OCI-LY7 (cell line): ENCODE data around the gene FBXO44. TPM values are rescaled to one million over a fixed set of nuclear protein-coding genes. Genes with fewer than 3 reads are reported as not detected.

Experiments
- BruUV-seq: library from RNA; stranded (reverse); fragments of 400-500 nt; replicated peaks from 2 replicates; lab custom pipeline; 2021; lab: Mats Ljungman, UMichigan
- CTCF ChIA-PET: fragments of 300-600 bp; sonication (Branson Sonifier 250); formaldehyde crosslinking; loops from one replicate; lab custom pipeline; 2022; ENCODE audit warnings: antibody characterized with exemption; ENCODE audit not compliant: unreplicated experiment; lab: Charles Lee
- POLR2A ChIA-PET: fragments of 300-600 bp; sonication (Branson Sonifier 250); formaldehyde crosslinking; loops from one replicate; lab custom pipeline; 2022; ENCODE audit warnings: antibody characterized with exemption; lab: Charles Lee
- DNase-seq: peaks from one replicate; pipeline ENCODE4 v3.0.0-alpha.2; 2015; ENCODE audit warnings: low spot score
- H2AFZ ChIP-seq: fragments of 200-600 bp; sonication (generic), shearing (Covaris generic); 2 replicates; pipeline ENCODE4 v1.6.1; 2014; ENCODE audit warnings: mild to moderate bottlenecking, antibody characterized with exemption, low read length, moderate library complexity
- H3K27ac ChIP-seq: fragments of 200-600 bp; sonication (generic); 2 replicates; pipeline ENCODE4 v1.5.1; 2014; ENCODE audit warnings: mixed run types, low read depth, mild to moderate bottlenecking, moderate library complexity, low read length, inconsistent platforms; ENCODE audit not compliant: poor library complexity, severe bottlenecking
- H3K36me3 ChIP-seq: fragments of 200-600 bp; sonication (generic); 2 replicates; pipeline ENCODE4 v1.6.1; 2014; ENCODE audit warnings: mild to moderate bottlenecking, antibody characterized with exemption, low read length, moderate library complexity, mixed read lengths; ENCODE audit not compliant: insufficient read depth
- H3K4me1 ChIP-seq: fragments of 200-600 bp; sonication (generic); 2 replicates; pipeline ENCODE4 v1.5.1; 2014; ENCODE audit warnings: mild to moderate bottlenecking, low read length; ENCODE audit not compliant: insufficient read depth, poor library complexity, severe bottlenecking
- H3K4me2 ChIP-seq: fragments of 200-600 bp; sonication (generic); 2 replicates; pipeline ENCODE4 v1.6.1; 2014; ENCODE audit warnings: mild to moderate bottlenecking, low read length
- H3K4me3 ChIP-seq: fragments of 200-600 bp; sonication (generic); 2 replicates; pipeline ENCODE4 v1.5.1; 2014; ENCODE audit warnings: mild to moderate bottlenecking, low read depth, low read length; ENCODE audit not compliant: poor library complexity, severe bottlenecking
- H3K79me2 ChIP-seq: fragments of 200-600 bp; sonication (generic); 2 replicates; pipeline ENCODE4 v1.6.1; 2016; ENCODE audit warnings: low read depth, mild to moderate bottlenecking, low read length, moderate library complexity, mixed read lengths; ENCODE audit not compliant: insufficient read depth
- H3K9me2 ChIP-seq: fragments of 200-600 bp; sonication (generic); 2 replicates; pipeline ENCODE4 v1.6.1; 2016; ENCODE audit warnings: mild to moderate bottlenecking, low read length, mixed read lengths; ENCODE audit not compliant: insufficient read depth
- H3K9me3 ChIP-seq: fragments of 200-600 bp; sonication (generic); 2 replicates; pipeline ENCODE4 v1.6.1; 2014; ENCODE audit warnings: mild to moderate bottlenecking, mixed run types, low read length, mixed read lengths
- H4K20me1 ChIP-seq: fragments of 200-600 bp; sonication (generic); 2 replicates; pipeline ENCODE4 v1.6.1; 2014; ENCODE audit warnings: mild to moderate bottlenecking, antibody characterized with exemption, low read length, moderate library complexity, mixed read lengths; ENCODE audit not compliant: insufficient read depth
- EZH2phosphoT487 ChIP-seq: fragments of 200-600 bp; sonication (generic); IDR thresholded peaks from 2 replicates; pipeline ENCODE4 v1.6.1; 2018; ENCODE audit warnings: low read depth, borderline replicate concordance, mild to moderate bottlenecking, mixed run types, antibody characterized with exemption, low read length, moderate library complexity, mixed read lengths
- intact Hi-C: fragments of 100-400 bp; cut with micrococcal nuclease; formaldehyde crosslinking; loops from one replicate; pipeline ENCODE4 v1.10.0; 2022; ENCODE audit not compliant: unreplicated experiment
- total RNA-seq, 2 experiments: library from RNA; depleted of rRNA in 1 of 2; stranded (reverse); fragments of >200 nt in 1 of 2; shearing (Covaris generic) in 1 of 2; gene quantifications; 2 replicates each; pipeline ENCODE4 v1.2.3, GENCODE V29; 2014 to 2022
- TF ChIP-seq, protein P1 (sequence below): fragments of 200-600 bp; sonication (generic); conservative IDR thresholded peaks from 2 replicates; pipeline ENCODE4 v1.5.1; 2014; ENCODE audit warnings: mild to moderate bottlenecking, antibody characterized with exemption, low read length, moderate library complexity, mixed read lengths

Gene FBXO44
- total RNA-seq, 2 experiments from 2014 or later, result 16.2 to 20.8 TPM

DNA sequence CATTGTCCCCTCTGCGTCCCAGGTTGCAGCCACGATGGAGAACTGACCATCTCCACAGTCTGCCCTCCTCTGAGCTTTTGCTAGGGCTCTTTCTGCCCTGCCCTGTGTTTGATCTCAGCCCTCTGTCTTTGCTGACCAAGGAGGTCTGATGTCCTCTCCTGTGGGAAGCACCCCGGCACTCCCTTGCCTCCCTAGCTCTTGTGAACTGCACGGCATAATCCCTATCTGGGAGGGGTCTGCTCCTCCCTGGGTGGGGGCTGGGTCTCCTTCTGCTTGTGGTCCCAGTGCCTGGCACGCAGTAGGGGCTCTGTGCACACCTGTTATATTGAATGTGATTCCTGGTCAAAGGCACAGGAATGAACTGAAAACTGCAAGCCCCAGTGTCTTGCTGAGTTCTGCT, 39.2 kb downstream of the FBXO44 start:
- Histone ChIP-seq H3K9me2 (no peaks in the 10 kb centered on the region), H4K20me1 (no peaks in the 10 kb centered on the region), H3K9me3 (no peaks in the 10 kb centered on the region), H3K79me2 (no peaks in the 10 kb centered on the region), H2AFZ (no peak overlapping the region), H3K27ac (no peak overlapping the region), H3K4me2 (no peak overlapping the region), H3K36me3 (no peaks in the 10 kb centered on the region), H3K4me1 (no peaks in the 10 kb centered on the region), H3K4me3 (no peak overlapping the region)
- no peak for TF ChIP-seq EZH2phosphoT487
- TF ChIP-seq, protein P1, sequence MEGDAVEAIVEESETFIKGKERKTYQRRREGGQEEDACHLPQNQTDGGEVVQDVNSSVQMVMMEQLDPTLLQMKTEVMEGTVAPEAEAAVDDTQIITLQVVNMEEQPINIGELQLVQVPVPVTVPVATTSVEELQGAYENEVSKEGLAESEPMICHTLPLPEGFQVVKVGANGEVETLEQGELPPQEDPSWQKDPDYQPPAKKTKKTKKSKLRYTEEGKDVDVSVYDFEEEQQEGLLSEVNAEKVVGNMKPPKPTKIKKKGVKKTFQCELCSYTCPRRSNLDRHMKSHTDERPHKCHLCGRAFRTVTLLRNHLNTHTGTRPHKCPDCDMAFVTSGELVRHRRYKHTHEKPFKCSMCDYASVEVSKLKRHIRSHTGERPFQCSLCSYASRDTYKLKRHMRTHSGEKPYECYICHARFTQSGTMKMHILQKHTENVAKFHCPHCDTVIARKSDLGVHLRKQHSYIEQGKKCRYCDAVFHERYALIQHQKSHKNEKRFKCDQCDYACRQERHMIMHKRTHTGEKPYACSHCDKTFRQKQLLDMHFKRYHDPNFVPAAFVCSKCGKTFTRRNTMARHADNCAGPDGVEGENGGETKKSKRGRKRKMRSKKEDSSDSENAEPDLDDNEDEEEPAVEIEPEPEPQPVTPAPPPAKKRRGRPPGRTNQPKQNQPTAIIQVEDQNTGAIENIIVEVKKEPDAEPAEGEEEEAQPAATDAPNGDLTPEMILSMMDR, result no peak
- intact Hi-C loops, result loop anchor here (2.0 kb wide), 1 partner anchor 29 kb away; the partner anchor contains the start of gene FBXO6
- no TSS peak for BruUV-seq
- no peak for DNase-seq
- POLR2A ChIA-PET, result interaction anchor here (1.2 kb wide), 1 partner anchor 12 kb away, joined by 5 read pairs; no protein-coding TSS in a partner anchor
- CTCF ChIA-PET, result no interaction called here

DNA sequence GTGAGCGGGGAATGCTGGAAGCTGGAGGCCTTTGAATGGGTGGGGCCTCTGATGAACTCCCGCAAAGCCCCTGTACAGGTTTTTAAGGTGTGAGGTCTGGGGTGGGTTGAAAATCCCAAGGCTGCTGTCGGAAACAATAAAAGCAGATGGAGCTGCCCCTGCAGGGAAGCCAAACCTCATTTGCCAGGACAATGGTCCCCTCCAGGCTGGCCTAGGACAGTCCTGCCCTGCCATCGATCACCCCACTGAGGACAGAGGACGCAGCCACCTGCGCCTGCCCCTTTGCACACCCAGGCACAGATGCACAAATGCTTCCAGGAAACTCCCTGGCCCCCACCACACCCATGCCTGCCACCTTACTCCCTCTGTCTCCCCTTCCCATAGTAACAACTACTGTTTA, 41.2 kb downstream of the FBXO44 start:
- H3K9me2 ChIP-seq, result no peaks in the 10 kb centered on the region
- H4K20me1 ChIP-seq, result no peaks in the 10 kb centered on the region
- no TSS peak for BruUV-seq
- no peak for DNase-seq
- ChIA-PET CTCF (no interaction called here), POLR2A (interaction anchor here (0.6 kb wide), 1 partner anchor 39 kb away, joined by 5 read pairs; no protein-coding TSS in a partner anchor)
- H2AFZ ChIP-seq, result no peak overlapping the region
- no peaks in the 10 kb centered on the region for H3K9me3 ChIP-seq
- H3K79me2 ChIP-seq, result no peaks in the 10 kb centered on the region
- no peak overlapping the region for H3K4me3 ChIP-seq
- H3K36me3 ChIP-seq, result no peaks in the 10 kb centered on the region
- no peak for TF ChIP-seq EZH2phosphoT487
- TF ChIP-seq, protein P1, result no peak
- intact Hi-C loops, result loop anchor here (2.0 kb wide), 1 partner anchor 31 kb away; the partner anchor contains the start of gene FBXO6
- no peak overlapping the region for H3K27ac ChIP-seq
- H3K4me2 ChIP-seq, result no peak overlapping the region
- H3K4me1 ChIP-seq, result no peaks in the 10 kb centered on the region

DNA sequence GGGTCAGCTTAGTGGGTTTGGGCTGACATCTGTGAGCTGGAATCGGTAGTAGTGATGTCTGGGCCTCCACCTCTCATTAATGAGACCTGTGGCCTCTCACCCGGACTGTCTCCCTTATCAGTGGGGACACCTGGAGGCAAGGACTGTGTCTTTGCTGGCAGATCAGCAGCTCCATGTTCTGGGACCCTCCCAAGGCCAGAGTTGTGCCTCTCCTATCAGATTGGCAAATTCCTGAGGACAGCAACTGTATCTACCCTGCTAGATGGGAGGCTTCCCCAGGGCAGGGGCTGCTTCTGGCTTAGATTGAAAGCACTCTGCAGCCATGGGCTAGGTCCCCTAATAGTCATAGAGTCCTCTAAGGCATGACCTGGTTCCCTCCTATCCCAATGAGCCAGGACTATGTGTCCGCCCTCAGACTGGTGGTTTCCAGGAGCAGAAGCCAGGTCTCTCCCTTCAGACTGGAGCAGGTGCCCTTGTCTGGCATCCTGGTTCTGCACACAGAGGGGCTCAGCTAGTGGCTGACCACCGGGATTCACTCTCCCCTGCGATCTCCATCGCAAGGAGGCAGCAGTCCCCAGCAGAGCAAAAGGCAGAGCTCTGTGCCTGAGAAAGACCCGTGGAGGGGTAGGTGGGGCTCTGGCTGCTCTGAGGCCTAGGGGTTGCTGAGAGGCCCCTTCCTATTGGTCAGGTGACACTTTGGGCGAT, 42.7 kb downstream of the FBXO44 start:
- Histone ChIP-seq H2AFZ (no peak overlapping the region), H3K4me3 (no peak overlapping the region), H3K36me3 (no peaks in the 10 kb centered on the region), H3K4me1 (no peaks in the 10 kb centered on the region), H3K9me3 (no peaks in the 10 kb centered on the region), H3K9me2 (no peaks in the 10 kb centered on the region), H4K20me1 (no peaks in the 10 kb centered on the region), H3K79me2 (no peaks in the 10 kb centered on the region), H3K4me2 (no peak overlapping the region), H3K27ac (no peak overlapping the region)
- BruUV-seq, result no TSS peak
- ChIA-PET CTCF (no interaction called here), POLR2A (interaction anchor here (0.6 kb wide), 1 partner anchor 22 kb away, joined by 3 read pairs; no protein-coding TSS in a partner anchor)
- DNase-seq, result no peak
- intact Hi-C loops, result no loop called here
- TF ChIP-seq, protein P1, result no peak
- TF ChIP-seq EZH2phosphoT487, result no peak
